Stimulated activated naive CD8-positive, alpha-beta T cell treated with anti-CD3 and anti-CD28 coated beads, Interleukin-15, Interleukin-2, amounts not matched to agents 100 ng/mL and 50 ng/mL, for 24 hours (primary cell): ENCODE results near the gene ATP2B2.
"Not testable (repeated sequence)": the region's sequence is repeated elsewhere in the genome, so short reads cannot be mapped to it uniquely, and the experiment has no call there.

Experiments used
- H3K27ac Mint-ChIP-seq: one replicate; pipeline ENCODE4 v1.8.0; 2021; ENCODE audit warnings: mild to moderate bottlenecking, mixed read lengths
- H3K27me3 Mint-ChIP-seq: one replicate; pipeline ENCODE4 v1.8.0; 2021; ENCODE audit warnings: mixed read lengths
- H3K36me3 Mint-ChIP-seq: one replicate; pipeline ENCODE4 v1.8.0; 2021; ENCODE audit warnings: low read depth, mixed read lengths
- H3K4me1 Mint-ChIP-seq: one replicate; pipeline ENCODE4 v1.8.0; 2021; ENCODE audit warnings: low read depth, mixed read lengths
- H3K4me3 Mint-ChIP-seq: one replicate; pipeline ENCODE4 v1.8.0; 2021; ENCODE audit warnings: mild to moderate bottlenecking, mixed read lengths
- H3K9me3 Mint-ChIP-seq: one replicate; pipeline ENCODE4 v1.8.0; 2021; ENCODE audit warnings: mixed read lengths

ATP2B2 gene

DNA sequence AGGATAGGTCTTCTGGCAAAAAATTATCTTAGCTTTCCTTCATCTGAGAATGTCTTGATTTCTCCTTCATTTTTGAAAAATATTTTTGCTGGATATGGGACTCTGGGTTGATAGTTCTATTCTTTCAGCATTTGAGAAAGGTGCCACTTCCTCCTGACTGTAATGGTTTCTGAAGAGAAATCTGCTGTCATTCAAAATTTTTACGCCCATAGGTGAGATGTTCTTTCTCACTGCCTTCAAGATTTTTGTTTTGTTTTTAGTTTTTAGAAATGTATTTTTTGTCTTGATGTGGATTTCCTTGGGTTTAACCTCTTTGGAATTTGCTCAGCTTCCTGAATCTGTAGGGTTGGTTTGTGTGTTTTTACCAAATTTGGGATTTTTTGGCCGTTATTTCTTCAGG, 37.1 kb upstream of the ATP2B2 start:
- H3K27me3 Mint-ChIP-seq: peaks cover 25% of the 10 kb centered on the region
- peaks cover 25% of the 10 kb centered on the region for H3K9me3 Mint-ChIP-seq
- no peaks in the 10 kb centered on the region for H3K36me3 Mint-ChIP-seq
- H3K27ac Mint-ChIP-seq: no peak overlapping the region
- no peak overlapping the region for H3K4me3 Mint-ChIP-seq
- no peaks in the 10 kb centered on the region for H3K4me1 Mint-ChIP-seq

DNA sequence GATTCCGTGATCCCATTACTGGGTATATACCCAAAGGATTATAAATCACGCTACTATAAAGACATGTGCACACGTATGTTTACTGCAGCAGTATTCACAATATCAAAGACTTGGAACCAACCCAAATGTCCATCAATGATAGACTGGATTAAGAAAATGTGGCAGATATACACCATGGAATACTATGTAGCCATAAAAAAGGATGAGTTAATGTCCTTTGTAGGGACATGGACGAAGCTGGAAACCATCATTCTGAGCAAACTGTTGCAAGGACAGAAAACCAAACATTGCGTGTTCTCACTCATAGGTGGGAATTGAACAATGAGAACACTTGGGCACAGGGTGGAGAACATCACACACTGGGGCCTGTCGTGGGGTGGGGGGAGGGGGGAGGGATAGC, 35.0 kb upstream of the ATP2B2 start:
- H3K27ac Mint-ChIP-seq, H3K4me1 Mint-ChIP-seq, H3K36me3 Mint-ChIP-seq, H3K4me3 Mint-ChIP-seq: not testable (repeated sequence)
- peaks cover 25% of the 10 kb centered on the region for H3K9me3 Mint-ChIP-seq
- peaks cover 18% of the 10 kb centered on the region for H3K27me3 Mint-ChIP-seq

DNA sequence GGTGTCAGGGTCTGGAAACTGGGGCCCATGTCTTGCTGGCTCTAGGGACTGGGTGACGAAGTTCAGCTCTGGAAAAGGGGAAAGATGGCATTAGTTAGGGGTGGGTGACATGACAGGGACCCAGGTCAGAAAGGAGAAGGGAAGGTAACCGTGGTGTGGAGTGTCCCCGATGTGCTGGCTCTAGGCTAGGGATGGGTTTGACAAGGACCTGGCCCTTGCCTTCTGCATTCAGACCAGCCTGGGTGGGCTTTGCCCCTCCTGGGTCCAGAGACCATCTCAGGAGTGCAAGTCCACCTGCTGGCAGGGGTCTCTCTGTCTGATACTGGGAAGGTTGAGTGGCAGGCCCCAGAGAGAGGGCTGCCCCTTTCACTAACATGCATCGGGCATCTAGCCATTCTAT, 28.7 kb upstream of the ATP2B2 start:
- no peak overlapping the region for H3K4me3 Mint-ChIP-seq
- no peaks in the 10 kb centered on the region for H3K9me3 Mint-ChIP-seq
- H3K27me3 Mint-ChIP-seq: peaks cover 11% of the 10 kb centered on the region
- H3K4me1 Mint-ChIP-seq: no peaks in the 10 kb centered on the region
- H3K27ac Mint-ChIP-seq: no peak overlapping the region
- H3K36me3 Mint-ChIP-seq: no peaks in the 10 kb centered on the region

DNA sequence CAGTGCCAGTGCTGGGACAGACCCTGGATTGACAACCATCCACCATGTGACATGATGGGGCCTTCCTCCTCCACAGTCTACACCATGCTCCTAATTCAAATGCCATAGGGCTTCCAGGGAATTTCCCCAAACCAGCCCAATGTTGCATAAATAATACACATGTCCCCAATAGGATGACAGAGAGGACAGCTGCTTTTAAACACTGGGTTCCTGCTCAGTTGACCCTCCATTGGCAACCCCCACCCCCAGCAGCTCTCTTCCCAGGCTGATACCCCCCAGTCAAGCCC, 28.3 kb upstream of the ATP2B2 start:
- Mint-ChIP-seq H3K27me3 (peaks cover 11% of the 10 kb centered on the region), H3K4me1 (no peaks in the 10 kb centered on the region), H3K36me3 (no peaks in the 10 kb centered on the region), H3K27ac (no peak overlapping the region), H3K9me3 (no peaks in the 10 kb centered on the region), H3K4me3 (no peak overlapping the region)

DNA sequence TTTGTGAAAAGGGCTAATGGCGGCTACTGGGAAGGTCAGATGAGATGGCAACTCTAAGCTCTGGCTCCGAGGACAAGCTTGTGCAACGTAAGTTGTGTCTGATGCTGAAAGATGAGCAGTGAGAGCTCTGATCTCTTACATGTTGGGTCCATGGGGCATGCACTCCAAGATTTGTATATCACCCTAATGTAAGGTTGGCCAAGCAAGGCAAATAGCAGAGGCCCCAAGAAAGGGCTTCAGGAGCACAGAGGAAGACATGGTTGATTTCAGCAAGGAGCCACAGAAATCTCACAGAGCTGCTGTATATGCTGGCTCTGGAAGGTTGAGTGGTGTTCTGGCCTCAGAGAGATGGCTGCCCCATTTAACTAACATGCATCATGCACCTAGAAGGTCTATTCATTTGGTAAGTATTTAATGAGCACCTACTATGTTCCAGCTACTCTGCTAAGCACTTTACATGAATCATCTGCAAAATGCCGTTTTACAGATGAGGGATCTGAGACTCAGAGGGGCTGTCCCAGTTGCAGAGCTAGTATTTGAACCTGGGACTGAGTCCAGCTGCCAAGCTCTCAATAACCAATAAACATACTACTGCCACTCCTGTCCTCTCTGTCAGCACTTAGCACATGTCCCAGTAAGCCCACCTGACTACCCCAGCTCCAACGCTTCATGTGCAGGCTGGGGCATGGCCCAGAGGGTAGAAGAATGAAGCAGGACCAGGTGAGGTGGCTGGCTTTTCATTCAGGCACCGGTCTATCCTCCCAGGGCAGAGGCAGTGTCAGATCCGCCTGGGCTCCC, 27.8 kb upstream of the ATP2B2 start:
- Mint-ChIP-seq H3K27me3 (peaks cover 6% of the 10 kb centered on the region), H3K9me3 (no peaks in the 10 kb centered on the region), H3K4me3 (no peak overlapping the region), H3K27ac (no peak overlapping the region), H3K4me1 (no peaks in the 10 kb centered on the region), H3K36me3 (no peaks in the 10 kb centered on the region)

DNA sequence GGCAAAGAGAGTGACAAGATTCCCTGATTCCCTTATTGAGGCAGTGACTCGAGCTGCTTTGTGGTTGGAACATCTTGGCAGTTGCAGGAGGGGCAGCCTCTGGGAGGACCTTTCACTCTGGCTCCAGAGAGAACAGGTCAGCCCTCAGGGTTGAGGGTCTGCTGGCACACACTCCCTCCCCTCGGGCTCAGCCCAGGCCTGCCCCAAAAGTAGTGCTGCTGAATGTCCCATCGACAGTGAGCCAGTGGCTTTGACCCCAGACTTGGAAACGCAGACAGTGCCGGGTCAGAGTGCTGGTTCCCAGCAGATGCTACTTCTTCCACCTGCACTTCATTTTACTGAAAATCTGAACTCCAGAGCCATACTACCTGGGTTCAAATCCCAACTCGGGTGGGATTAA, 25.6 kb upstream of the ATP2B2 start:
- no peak overlapping the region for H3K27ac Mint-ChIP-seq
- peaks cover 6% of the 10 kb centered on the region for H3K27me3 Mint-ChIP-seq
- no peaks in the 10 kb centered on the region for H3K9me3 Mint-ChIP-seq
- H3K4me3 Mint-ChIP-seq: no peak overlapping the region
- H3K4me1 Mint-ChIP-seq: no peaks in the 10 kb centered on the region
- no peaks in the 10 kb centered on the region for H3K36me3 Mint-ChIP-seq

DNA sequence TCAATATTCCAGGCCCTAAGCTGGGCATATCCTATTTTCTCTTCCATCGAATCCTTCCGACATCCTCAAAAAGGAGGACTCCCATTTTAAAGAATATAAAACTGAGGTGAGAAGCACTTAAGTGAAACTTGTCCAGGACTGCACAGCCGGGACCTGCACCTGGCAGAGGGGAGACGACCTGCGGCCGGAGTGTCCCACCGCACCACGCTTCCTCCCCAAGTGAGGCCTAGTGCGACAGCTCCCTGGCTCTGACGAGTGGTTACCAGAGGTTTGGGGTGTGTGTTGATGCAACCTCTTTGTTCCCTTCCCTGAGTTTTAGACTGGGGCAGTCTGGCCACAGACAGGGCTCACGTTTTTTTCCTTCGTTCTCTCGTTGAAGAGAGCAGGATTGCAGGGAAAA, 24.9 kb upstream of the ATP2B2 start:
- H3K4me1 Mint-ChIP-seq: no peaks in the 10 kb centered on the region
- no peaks in the 10 kb centered on the region for H3K9me3 Mint-ChIP-seq
- H3K27ac Mint-ChIP-seq: no peak overlapping the region
- peaks cover 10% of the 10 kb centered on the region for H3K27me3 Mint-ChIP-seq
- no peak overlapping the region for H3K4me3 Mint-ChIP-seq
- H3K36me3 Mint-ChIP-seq: no peaks in the 10 kb centered on the region

DNA sequence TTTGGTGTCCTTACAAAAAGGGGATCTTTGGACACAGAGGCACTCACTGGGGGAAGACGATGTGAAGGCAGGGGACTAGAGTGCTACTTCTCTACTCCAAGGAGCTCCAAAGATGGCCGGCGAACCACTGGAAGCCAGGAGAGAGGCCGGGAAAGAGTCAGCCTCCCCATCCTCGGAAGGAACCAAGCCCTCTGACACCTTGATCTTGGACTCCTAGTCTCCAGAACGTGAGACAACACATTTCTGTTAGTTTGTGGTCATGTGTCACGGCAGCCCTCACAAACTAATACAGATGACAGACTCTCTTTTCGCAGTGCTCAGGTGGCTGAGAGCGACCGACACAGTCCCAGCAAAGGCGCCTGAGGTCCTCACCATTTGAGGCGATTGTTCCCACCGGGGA, 24.4 kb upstream of the ATP2B2 start:
- Mint-ChIP-seq H3K36me3 (no peaks in the 10 kb centered on the region), H3K4me3 (no peak overlapping the region), H3K4me1 (no peaks in the 10 kb centered on the region), H3K27ac (no peak overlapping the region), H3K9me3 (no peaks in the 10 kb centered on the region), H3K27me3 (peaks cover 9% of the 10 kb centered on the region)

DNA sequence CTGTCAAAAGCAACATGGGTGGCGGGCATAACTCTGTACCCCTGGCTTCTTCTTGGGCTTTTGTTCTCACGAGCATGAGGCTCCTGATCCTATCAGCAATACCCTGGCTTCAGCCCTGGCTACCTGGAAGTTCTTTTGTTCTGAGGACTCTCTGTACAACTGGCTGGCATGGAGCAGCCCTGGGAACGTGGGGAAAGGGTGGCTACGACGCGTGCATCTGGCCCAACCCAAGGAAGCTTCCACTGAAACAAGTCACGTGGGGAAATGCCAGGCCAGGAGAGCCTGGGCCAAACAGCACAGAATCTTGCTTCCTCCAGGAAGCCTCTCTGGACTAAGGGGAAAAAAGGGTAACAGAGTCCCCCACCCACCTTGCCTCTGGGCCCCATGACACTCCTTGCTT, 22.7 kb upstream of the ATP2B2 start:
- H3K9me3 Mint-ChIP-seq: no peaks in the 10 kb centered on the region
- no peak overlapping the region for H3K27ac Mint-ChIP-seq
- H3K27me3 Mint-ChIP-seq: peaks cover 23% of the 10 kb centered on the region
- H3K36me3 Mint-ChIP-seq: no peaks in the 10 kb centered on the region
- no peak overlapping the region for H3K4me3 Mint-ChIP-seq
- H3K4me1 Mint-ChIP-seq: no peaks in the 10 kb centered on the region

DNA sequence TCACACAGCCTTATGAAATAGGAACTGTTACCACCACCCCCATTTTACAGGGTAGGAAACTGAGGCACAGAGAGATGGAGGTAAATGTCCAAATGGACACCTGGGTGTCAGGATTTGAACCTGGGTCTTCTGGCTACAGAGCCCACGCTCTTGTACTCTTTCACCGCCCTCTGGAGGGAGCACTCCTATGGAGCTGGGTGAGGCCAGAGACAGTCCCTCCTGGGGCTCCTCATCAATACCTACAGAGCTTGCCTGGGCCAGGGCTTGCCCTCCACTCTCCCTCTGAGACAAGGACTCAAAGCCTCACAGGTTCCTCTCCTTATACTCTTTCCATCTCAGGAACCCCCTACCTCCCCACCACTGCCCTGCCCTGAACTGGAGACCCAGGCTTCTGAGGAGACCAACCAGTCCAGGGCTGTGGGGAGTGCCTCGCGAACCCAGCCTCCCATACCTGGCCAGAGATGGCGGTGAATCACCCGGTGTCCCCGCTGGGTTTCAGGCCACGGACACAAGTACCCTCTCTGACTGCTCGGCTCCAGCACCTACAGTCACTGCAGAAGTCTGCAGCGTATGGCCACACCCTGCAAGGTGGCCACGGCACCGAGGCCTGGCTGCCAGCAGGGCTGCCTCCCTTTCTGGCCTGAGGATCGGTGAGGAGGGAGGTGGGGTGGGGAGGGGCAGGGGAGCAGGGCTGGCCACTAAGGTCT, 22.1 kb upstream of the ATP2B2 start:
- Mint-ChIP-seq H3K4me3 (no peak overlapping the region), H3K36me3 (no peaks in the 10 kb centered on the region), H3K4me1 (no peaks in the 10 kb centered on the region), H3K27me3 (peaks cover 28% of the 10 kb centered on the region), H3K9me3 (no peaks in the 10 kb centered on the region), H3K27ac (no peak overlapping the region)

DNA sequence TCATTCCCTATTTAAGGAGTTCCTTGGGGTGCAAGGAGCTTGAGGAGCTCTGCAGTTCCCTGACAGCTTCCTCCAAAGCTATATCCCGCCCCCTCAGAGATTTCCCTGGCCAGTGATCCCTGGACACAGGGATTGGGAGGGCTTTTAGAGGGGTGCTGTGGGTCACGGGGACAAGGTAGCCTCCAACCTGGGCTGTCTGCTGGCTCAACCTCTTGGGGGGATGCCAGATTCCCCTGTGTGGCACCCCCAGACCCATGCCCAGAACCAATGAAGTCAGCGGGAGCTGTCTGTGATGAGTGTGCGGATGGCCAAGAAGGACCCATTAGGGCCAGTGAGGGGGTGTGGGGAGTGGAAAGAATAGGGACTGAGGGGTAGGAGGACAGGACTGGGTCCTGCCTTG, 21.0 kb upstream of the ATP2B2 start:
- H3K36me3 Mint-ChIP-seq: no peaks in the 10 kb centered on the region
- H3K4me1 Mint-ChIP-seq: no peaks in the 10 kb centered on the region
- H3K27me3 Mint-ChIP-seq: peaks cover 31% of the 10 kb centered on the region
- no peak overlapping the region for H3K4me3 Mint-ChIP-seq
- H3K27ac Mint-ChIP-seq: no peak overlapping the region
- no peaks in the 10 kb centered on the region for H3K9me3 Mint-ChIP-seq

DNA sequence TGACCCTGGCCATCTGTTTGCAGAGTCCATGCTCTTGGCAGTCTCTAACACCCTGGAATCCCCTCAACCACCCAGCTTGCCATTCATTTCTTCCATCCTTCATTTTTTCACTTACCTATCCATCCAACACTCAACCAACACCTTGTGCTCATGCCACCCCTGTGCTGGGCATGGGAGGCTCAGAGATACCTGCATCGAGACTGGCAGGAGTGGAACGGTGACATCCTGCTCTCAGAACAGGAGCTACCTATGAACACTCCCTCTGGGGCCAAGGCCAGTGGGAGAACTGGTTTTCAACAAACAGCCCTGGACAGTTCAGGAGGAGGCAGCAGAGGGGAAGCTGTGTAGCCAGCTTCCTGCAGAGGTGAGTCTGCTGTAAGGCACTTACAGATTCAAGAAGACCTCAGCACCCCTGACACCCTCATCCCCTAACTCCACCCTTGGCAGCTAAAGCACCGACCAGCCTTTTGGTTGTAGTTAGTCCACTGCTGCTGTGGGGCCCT, 19.5 kb upstream of the ATP2B2 start:
- no peak overlapping the region for H3K4me3 Mint-ChIP-seq
- no peaks in the 10 kb centered on the region for H3K36me3 Mint-ChIP-seq
- H3K27ac Mint-ChIP-seq: no peak overlapping the region
- H3K27me3 Mint-ChIP-seq: peaks cover 31% of the 10 kb centered on the region
- H3K9me3 Mint-ChIP-seq: no peaks in the 10 kb centered on the region
- no peaks in the 10 kb centered on the region for H3K4me1 Mint-ChIP-seq

DNA sequence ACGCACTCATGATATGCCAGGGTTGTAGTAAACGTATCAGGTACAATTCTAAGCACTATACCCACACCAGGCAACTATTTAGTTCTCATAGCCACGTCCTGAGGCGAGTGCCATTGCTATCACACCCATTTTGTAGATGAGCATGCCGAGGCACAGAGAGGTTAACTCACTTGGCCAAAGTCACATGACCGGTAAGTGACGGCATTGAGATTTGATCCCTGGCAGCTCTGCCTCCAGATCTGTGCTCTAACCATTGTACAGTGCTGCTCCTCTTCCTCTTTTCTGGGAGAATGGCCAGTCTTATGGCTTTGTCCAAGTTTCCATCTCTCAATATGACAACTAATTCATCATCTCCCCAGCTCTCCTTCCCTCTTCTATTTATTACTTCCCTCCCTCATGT, 18.9 kb upstream of the ATP2B2 start:
- Mint-ChIP-seq H3K9me3 (no peaks in the 10 kb centered on the region), H3K4me3 (no peak overlapping the region), H3K27me3 (peaks cover 31% of the 10 kb centered on the region), H3K4me1 (no peaks in the 10 kb centered on the region), H3K27ac (no peak overlapping the region), H3K36me3 (no peaks in the 10 kb centered on the region)

DNA sequence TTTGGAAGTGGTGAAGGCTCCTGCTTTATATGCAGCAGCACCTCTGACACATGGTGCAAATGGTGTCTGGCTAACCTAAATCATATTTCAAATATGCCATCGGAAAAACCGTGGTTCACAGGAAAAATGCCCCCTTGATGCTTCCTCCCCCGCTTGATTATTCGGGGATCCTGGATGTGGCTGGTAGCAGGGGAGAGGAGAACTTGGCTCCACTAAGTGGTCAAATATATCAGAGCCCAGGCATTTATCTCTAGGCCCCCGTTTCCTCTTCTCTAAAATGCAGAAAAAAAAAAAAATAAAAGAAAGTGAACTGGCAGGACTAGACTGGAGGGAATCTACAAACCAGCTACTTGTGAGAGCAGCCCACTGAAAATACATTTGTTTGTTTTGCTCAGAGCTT, 18.2 kb upstream of the ATP2B2 start:
- H3K36me3 Mint-ChIP-seq: no peaks in the 10 kb centered on the region
- H3K27ac Mint-ChIP-seq: no peak overlapping the region
- peaks cover 31% of the 10 kb centered on the region for H3K27me3 Mint-ChIP-seq
- H3K4me3 Mint-ChIP-seq: no peak overlapping the region
- no peaks in the 10 kb centered on the region for H3K4me1 Mint-ChIP-seq
- no peaks in the 10 kb centered on the region for H3K9me3 Mint-ChIP-seq

DNA sequence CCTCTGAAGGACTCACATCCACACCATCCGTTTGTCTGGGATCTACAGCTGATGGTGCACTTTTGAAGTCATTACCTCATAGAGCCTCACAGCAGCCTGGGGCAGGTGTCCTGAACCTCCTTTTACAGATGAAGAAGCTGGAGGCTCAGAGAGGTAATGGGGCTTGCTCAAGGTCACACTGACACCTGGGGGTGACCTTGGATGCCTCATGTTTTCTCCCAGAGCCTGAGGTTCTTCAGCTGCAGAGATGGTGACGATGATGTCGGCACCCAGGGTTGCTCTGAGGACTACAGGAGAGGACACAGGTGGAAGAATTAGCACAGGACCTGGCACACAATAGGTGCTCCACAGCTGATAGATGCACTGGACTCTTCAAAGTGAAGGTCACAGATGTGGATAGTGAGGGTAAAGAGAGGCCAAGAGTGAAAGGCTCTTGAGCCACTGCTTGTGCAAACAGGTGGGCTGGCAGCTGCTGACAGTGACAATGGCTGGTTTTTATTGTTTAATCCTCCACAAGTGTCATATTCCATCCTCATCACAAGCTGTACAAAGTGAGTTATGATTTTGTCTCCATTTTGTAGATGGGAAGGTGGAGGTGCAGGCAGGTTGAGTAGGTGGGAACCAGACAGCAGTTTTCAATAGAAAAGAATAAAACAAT, 17.4 kb upstream of the ATP2B2 start:
- Mint-ChIP-seq H3K27ac (no peak overlapping the region), H3K9me3 (no peaks in the 10 kb centered on the region), H3K4me3 (no peak overlapping the region), H3K4me1 (no peaks in the 10 kb centered on the region), H3K36me3 (no peaks in the 10 kb centered on the region), H3K27me3 (peaks cover 31% of the 10 kb centered on the region)
